ENCODE data around the gene TGFBR2. TPM values are rescaled to one million over a fixed set of nuclear protein-coding genes. Genes with fewer than 3 reads are reported as not detected.

The TGFBR2 gene
- total RNA-seq, 1 experiment from 2014 or later, result 45.9 TPM

DNA sequence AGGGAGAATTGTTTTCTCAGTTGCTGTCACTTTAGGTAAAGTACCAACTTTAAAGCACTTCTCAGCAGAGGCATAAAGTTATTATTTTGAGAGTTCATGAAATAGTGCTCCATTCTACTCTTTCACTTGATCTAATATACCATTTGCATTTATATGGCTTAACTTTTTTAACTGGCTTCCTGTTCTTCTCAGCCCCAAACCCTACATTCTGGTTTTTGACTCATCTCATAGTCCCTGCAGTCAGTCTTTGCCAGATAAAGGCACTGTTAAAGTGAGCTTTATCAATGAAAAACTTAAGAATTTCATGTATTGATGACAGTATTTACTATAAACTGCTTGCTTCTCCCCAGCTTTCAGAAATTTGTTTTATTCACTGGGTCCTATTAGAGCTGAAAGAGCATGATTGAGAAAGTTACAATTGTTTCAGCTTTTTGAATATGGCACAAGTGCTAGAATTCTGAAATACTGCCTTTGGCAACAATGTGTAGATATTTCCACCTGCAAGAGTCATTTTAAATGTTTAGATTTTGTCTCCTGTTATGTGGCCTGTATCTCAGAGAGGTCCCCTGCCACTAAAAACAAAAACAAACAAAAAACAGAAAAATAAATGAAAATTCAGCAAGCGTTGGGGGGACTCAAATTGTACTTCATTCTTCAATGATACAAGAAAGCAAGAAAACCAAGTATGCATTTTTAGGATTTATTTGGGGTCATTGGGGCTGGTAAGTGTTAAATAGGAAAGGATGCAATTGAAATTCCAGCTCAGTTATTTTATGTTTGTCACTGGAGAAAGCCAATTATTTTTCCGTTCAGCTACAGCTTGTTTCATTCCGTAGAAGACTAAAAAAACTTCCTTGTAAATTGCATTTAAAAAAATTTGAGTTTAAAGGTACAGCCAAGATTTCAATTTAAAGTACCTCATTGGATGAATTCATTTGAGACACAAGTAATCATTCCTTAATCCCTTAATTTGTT lies 28.6 kb downstream of the TGFBR2 start:
- intact Hi-C loops (cut with micrococcal nuclease; ENCODE audit: unreplicated experiment) (no loop called here), in situ Hi-C loops (cut with HindIII; ENCODE audit: low pct_unique_long_range_greater_than_20kb, low sequenced_read_pairs) (no loop called here)
- Histone ChIP-seq H3K27ac (ENCODE audit: low read length) (no peak overlapping the region), H3K27me3 (ENCODE audit: control insufficient read depth, insufficient read depth, low read length) (no peaks in the 10 kb centered on the region), H3K4me3 (ENCODE audit: low read depth in 2 of 2, low read length in 2 of 2) (no peak overlapping the region), H3K9me3 (ENCODE audit: control insufficient read depth, insufficient read depth, low read depth, low read length) (no peaks in the 10 kb centered on the region), H3K4me1 (ENCODE audit: control insufficient read depth, insufficient read depth, low read length) (no peaks in the 10 kb centered on the region; the same call in 1 of the 2 replicates), H3K36me3 (ENCODE audit: control insufficient read depth, insufficient read depth, low read length) (peaks cover 3% of the 10 kb centered on the region; the same call in 1 of the 2 replicates)
- CTCF ChIA-PET, result no interaction called here
- BruUV-seq (replicated peaks), result no TSS peak
- POLR2A ChIA-PET, result no interaction called here
- DNase-seq (ENCODE audit: low read depth, low spot score), result no peak
- no peak for ATAC-seq
- no peak for TF ChIP-seq TCF7L2 (IDR thresholded peaks at IDR 0.05; ENCODE audit: low read depth, low read length)
- no peak for TF ChIP-seq SIN3A (IDR thresholded peaks at IDR 0.05; ENCODE audit: borderline replicate concordance, insufficient read depth, low read depth, low read length)
- TF ChIP-seq, protein P1, sequence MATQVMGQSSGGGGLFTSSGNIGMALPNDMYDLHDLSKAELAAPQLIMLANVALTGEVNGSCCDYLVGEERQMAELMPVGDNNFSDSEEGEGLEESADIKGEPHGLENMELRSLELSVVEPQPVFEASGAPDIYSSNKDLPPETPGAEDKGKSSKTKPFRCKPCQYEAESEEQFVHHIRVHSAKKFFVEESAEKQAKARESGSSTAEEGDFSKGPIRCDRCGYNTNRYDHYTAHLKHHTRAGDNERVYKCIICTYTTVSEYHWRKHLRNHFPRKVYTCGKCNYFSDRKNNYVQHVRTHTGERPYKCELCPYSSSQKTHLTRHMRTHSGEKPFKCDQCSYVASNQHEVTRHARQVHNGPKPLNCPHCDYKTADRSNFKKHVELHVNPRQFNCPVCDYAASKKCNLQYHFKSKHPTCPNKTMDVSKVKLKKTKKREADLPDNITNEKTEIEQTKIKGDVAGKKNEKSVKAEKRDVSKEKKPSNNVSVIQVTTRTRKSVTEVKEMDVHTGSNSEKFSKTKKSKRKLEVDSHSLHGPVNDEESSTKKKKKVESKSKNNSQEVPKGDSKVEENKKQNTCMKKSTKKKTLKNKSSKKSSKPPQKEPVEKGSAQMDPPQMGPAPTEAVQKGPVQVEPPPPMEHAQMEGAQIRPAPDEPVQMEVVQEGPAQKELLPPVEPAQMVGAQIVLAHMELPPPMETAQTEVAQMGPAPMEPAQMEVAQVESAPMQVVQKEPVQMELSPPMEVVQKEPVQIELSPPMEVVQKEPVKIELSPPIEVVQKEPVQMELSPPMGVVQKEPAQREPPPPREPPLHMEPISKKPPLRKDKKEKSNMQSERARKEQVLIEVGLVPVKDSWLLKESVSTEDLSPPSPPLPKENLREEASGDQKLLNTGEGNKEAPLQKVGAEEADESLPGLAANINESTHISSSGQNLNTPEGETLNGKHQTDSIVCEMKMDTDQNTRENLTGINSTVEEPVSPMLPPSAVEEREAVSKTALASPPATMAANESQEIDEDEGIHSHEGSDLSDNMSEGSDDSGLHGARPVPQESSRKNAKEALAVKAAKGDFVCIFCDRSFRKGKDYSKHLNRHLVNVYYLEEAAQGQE (IDR thresholded peaks at IDR 0.05; ENCODE audit: insufficient read depth in 1 of 2, low read depth in 2 of 2, low read length in 1 of 2), result no peak
- TF ChIP-seq POLR2AphosphoS5 (IDR thresholded peaks at IDR 0.05; ENCODE audit: low read depth, low read length), result no peak
- TF ChIP-seq, protein P2, sequence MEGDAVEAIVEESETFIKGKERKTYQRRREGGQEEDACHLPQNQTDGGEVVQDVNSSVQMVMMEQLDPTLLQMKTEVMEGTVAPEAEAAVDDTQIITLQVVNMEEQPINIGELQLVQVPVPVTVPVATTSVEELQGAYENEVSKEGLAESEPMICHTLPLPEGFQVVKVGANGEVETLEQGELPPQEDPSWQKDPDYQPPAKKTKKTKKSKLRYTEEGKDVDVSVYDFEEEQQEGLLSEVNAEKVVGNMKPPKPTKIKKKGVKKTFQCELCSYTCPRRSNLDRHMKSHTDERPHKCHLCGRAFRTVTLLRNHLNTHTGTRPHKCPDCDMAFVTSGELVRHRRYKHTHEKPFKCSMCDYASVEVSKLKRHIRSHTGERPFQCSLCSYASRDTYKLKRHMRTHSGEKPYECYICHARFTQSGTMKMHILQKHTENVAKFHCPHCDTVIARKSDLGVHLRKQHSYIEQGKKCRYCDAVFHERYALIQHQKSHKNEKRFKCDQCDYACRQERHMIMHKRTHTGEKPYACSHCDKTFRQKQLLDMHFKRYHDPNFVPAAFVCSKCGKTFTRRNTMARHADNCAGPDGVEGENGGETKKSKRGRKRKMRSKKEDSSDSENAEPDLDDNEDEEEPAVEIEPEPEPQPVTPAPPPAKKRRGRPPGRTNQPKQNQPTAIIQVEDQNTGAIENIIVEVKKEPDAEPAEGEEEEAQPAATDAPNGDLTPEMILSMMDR (IDR thresholded peaks at IDR 0.05), result no peak

DNA sequence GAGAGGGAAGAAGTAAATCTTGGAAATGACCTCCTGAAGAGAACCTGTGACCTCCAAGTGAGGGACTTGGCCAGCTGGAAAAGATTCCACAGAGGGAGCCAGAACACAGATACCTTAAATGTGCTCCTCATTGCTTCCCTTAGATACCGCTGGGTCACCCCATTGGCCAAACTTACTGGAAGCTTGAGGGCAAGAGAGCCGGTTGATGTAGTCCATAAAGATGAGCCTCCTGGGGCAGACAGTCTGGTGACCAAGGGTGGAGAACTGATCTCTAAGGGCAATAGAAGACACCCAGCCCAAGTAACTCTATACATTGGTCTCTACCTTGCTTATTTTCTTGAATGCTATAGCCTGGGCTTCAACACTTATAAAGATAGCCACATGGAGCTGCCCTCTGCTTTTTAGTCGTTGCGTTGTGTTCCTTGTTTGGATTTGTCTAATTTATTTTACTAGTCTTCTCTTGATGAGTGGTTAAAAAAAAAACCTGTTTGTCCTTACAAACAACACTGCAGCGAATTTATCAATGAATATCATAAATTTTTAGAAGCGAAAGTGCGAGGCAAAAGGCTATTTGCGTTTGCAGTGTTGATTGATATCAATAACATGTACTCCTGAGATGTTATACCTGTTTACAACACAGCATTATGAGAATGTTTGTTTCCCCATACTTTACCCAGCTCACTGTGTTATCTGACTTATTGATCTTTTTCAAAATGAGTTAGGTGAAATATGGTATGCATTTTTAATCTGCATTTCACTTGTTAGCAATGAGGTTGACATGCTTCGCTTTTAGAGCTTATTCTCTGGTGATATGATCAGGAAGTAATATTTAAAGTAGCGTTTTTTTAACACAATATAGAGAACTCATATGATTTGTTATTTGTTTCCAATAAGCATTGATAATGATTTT lies 31.2 kb downstream of the TGFBR2 start:
- Histone ChIP-seq H3K36me3 (ENCODE audit: control insufficient read depth, insufficient read depth, low read length) (no peaks in the 10 kb centered on the region), H3K27me3 (ENCODE audit: control insufficient read depth, insufficient read depth, low read length) (no peaks in the 10 kb centered on the region), H3K4me3 (ENCODE audit: low read depth in 2 of 2, low read length in 2 of 2) (no peak overlapping the region), H3K4me1 (ENCODE audit: control insufficient read depth, insufficient read depth, low read length) (no peaks in the 10 kb centered on the region), H3K9me3 (ENCODE audit: control insufficient read depth, insufficient read depth, low read depth, low read length) (no peaks in the 10 kb centered on the region), H3K27ac (ENCODE audit: low read length) (no peak overlapping the region)
- TF ChIP-seq SIN3A (IDR thresholded peaks at IDR 0.05; ENCODE audit: borderline replicate concordance, insufficient read depth, low read depth, low read length), result no peak
- TF ChIP-seq, protein P2 (IDR thresholded peaks at IDR 0.05), result no peak
- TF ChIP-seq, protein P1 (IDR thresholded peaks at IDR 0.05; ENCODE audit: insufficient read depth in 1 of 2, low read depth in 2 of 2, low read length in 1 of 2), result no peak
- TF ChIP-seq POLR2AphosphoS5 (IDR thresholded peaks at IDR 0.05; ENCODE audit: low read depth, low read length), result no peak
- no peak for TF ChIP-seq TCF7L2 (IDR thresholded peaks at IDR 0.05; ENCODE audit: low read depth, low read length)
- intact Hi-C loops (cut with micrococcal nuclease; ENCODE audit: unreplicated experiment) (no loop called here), in situ Hi-C loops (cut with HindIII; ENCODE audit: low pct_unique_long_range_greater_than_20kb, low sequenced_read_pairs) (no loop called here)
- DNase-seq (ENCODE audit: low read depth, low spot score), result no peak
- POLR2A ChIA-PET, result no interaction called here
- BruUV-seq (replicated peaks), result no TSS peak
- no peak for ATAC-seq
- CTCF ChIA-PET, result interaction anchor here (0.5 kb wide), 1 partner anchor 18 kb away, joined by 3 read pairs; no protein-coding TSS in a partner anchor

Measured in Panc1 (cell line).